CD14-positive monocyte (primary cell): ENCODE results near the gene SRPK2. TPM values are rescaled to one million over a fixed set of nuclear protein-coding genes. Genes with fewer than 3 reads are reported as not detected.
A peak's percentile ranks its signal among the peaks of the same experiment; 100 is the strongest.

Experiments used
- DNase-seq, 3 donors: peaks; one replicate each; pipeline ENCODE4 v3.0.0-alpha.2; 2011 to 2022
- H2AFZ ChIP-seq: 2 replicates; pipeline ENCODE4 v1.6.0; 2012; ENCODE audit warnings: mild to moderate bottlenecking, low read depth, low read length, inconsistent platforms; ENCODE audit not compliant: insufficient read depth, poor library complexity, severe bottlenecking
- H3K27ac ChIP-seq, 2 donors: 1 replicate in 1 of 2; 2 replicates in 1 of 2; pipeline ENCODE4 v1.5.1; 2012 to 2013; ENCODE audit warnings: low read length in 2 of 2, control low read depth in 1 of 2, inconsistent platforms in 1 of 2, low read depth in 1 of 2, mild to moderate bottlenecking in 1 of 2
- H3K27me3 ChIP-seq, 2 donors: one replicate each; pipeline versions ENCODE4 v1.6.0 to v1.6.1; 2011 to 2013; ENCODE audit warnings: low read length in 2 of 2; ENCODE audit not compliant: control insufficient read depth in 2 of 2, insufficient read depth in 2 of 2
- H3K36me3 ChIP-seq, 2 donors: replicated peaks in 1 of 2; 1 replicate in 1 of 2; 2 replicates in 1 of 2; pipeline versions ENCODE4 v1.5.1 to v1.6.1; 2012 to 2013; ENCODE audit warnings: low read length in 2 of 2, control low read depth in 1 of 2, inconsistent platforms in 1 of 2, mild to moderate bottlenecking in 1 of 2; ENCODE audit not compliant: insufficient read depth in 2 of 2, control insufficient read depth in 1 of 2
- H3K4me1 ChIP-seq, 2 donors: 1 replicate in 1 of 2; 2 replicates in 1 of 2; pipeline versions ENCODE4 v1.5.1 to v1.6.1; 2012 to 2013; ENCODE audit warnings: low read length in 2 of 2, control low read depth in 1 of 2, inconsistent platforms in 1 of 2, mild to moderate bottlenecking in 1 of 2, moderate library complexity in 1 of 2; ENCODE audit not compliant: insufficient read depth in 2 of 2, control insufficient read depth in 1 of 2
- H3K4me2 ChIP-seq: replicated peaks from 2 replicates; pipeline ENCODE3; 2012; ENCODE audit warnings: low read length, moderate library complexity, mild to moderate bottlenecking; ENCODE audit not compliant: poor library complexity, severe bottlenecking; ENCODE audit errors: extremely low read depth
- H3K4me3 ChIP-seq, 3 experiments: fragments of 200-600 bp in 1 of 3; sonication (generic) in 1 of 3; replicated peaks in 1 of 3; 1 replicate in 2 of 3; 2 replicates in 1 of 3; pipeline ENCODE4 v1.5.1; 2011 to 2013; ENCODE audit warnings: low read length in 3 of 3, mild to moderate bottlenecking in 3 of 3, control low read depth in 2 of 3, low read depth in 2 of 3, inconsistent platforms in 1 of 3, moderate library complexity in 1 of 3
- H3K79me2 ChIP-seq: 2 replicates; pipeline ENCODE4 v1.6.0; 2012; ENCODE audit warnings: mild to moderate bottlenecking, control low read depth, inconsistent platforms, low read length, moderate library complexity; ENCODE audit not compliant: insufficient read depth
- H3K9ac ChIP-seq: 2 replicates; pipeline ENCODE4 v1.6.0; 2017; ENCODE audit warnings: low read length, mild to moderate bottlenecking; ENCODE audit not compliant: insufficient read depth, poor library complexity, severe bottlenecking
- H3K9me3 ChIP-seq, 2 donors: replicated peaks in 1 of 2; 1 replicate in 1 of 2; 2 replicates in 1 of 2; pipeline versions ENCODE4 v1.5.1 to v1.6.1; 2012 to 2013; ENCODE audit warnings: low read length in 2 of 2, control low read depth in 1 of 2; ENCODE audit not compliant: control insufficient read depth in 1 of 2, insufficient read depth in 1 of 2
- H4K20me1 ChIP-seq: 2 replicates; pipeline ENCODE4 v1.6.0; 2012; ENCODE audit warnings: mild to moderate bottlenecking, low read length, control low read depth, moderate library complexity; ENCODE audit not compliant: insufficient read depth
- H3K27ac Mint-ChIP-seq, 7 donors: one replicate each; pipeline ENCODE4 v1.8.0; 2020; ENCODE audit warnings: mild to moderate bottlenecking in 7 of 7, mixed read lengths in 7 of 7, moderate library complexity in 6 of 7, inconsistent platforms in 2 of 7
- H3K27me3 Mint-ChIP-seq, 3 donors: one replicate each; pipeline ENCODE4 v1.8.0; 2021 to 2022; ENCODE audit warnings: low read depth in 3 of 3, mild to moderate bottlenecking in 3 of 3, mixed read lengths in 3 of 3, moderate library complexity in 3 of 3, inconsistent platforms in 1 of 3
- H3K36me3 Mint-ChIP-seq, 2 donors: one replicate each; pipeline ENCODE4 v1.8.0; 2020; ENCODE audit warnings: mixed read lengths in 2 of 2, inconsistent platforms in 1 of 2, mild to moderate bottlenecking in 1 of 2
- H3K4me1 Mint-ChIP-seq: one replicate; pipeline ENCODE4 v1.8.0; 2020; ENCODE audit warnings: mild to moderate bottlenecking, mixed read lengths
- H3K4me3 Mint-ChIP-seq, 2 donors: one replicate each; pipeline ENCODE4 v1.8.0; 2020; ENCODE audit warnings: mild to moderate bottlenecking in 2 of 2, mixed read lengths in 2 of 2, moderate library complexity in 1 of 2
- H3K9me3 Mint-ChIP-seq, 7 donors: one replicate each; pipeline ENCODE4 v1.8.0; 2020 to 2022; ENCODE audit warnings: mixed read lengths in 7 of 7, mild to moderate bottlenecking in 6 of 7, moderate library complexity in 6 of 7, inconsistent platforms in 2 of 7
- WGBS: methylation state at CpG from one replicate; pipeline ENCODE4 v1.1.5; 2013; ENCODE audit warnings: missing lambda C conversion rate; ENCODE audit not compliant: insufficient coverage; 5-methylcytosine and 5-hydroxymethylcytosine counted together
- intact Hi-C, 2 donors: fragments of 100-400 bp; cut with micrococcal nuclease; formaldehyde crosslinking; loops; one replicate each; pipeline versions ENCODE4 v1.15.0 to v1.15.1; 2023
- polyA plus RNA-seq, 3 donors: library from polyadenylated mRNA; depleted of rRNA in 1 of 3; unstranded in 2 of 3; stranded (reverse) in 1 of 3; fragments of 300-500 nt in 2 of 3; fragments of >200 nt in 1 of 3; fragmentation: Illumina TruSeq in 2 of 3; gene quantifications; 1 replicate in 2 of 3; 2 replicates in 1 of 3; pipeline ENCODE4 v1.2.3, GENCODE V29; 2012 to 2021
- TF ChIP-seq, protein P1 (sequence below): fragments of 200-600 bp; IDR thresholded peaks from one replicate; pipeline ENCODE4 v1.8.0; 2022; ENCODE audit warnings: antibody characterized with exemption, mild to moderate bottlenecking

The SRPK2 gene
- polyA plus RNA-seq, 3 donors = 12.6 to 37.7 (median 30.0) TPM

DNA sequence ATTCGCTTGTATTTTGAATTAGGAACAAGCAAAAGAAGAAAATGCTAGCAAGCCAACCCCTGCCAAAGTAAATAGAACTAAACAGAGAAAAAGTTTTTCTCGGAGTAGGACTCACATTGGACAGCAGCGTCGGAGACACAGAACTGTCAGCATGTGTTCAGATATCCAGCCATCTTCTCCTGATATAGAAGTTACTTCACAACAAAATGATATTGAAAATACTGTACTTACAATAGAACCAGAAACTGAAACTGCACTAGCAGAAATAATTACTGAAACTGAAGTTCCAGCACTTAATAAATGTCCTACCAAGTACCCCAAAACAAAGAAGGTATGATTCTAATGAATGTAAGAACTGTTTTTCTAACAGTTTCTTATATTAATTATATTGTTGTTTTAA lies 286.9 kb downstream of the SRPK2 start:
- WGBS = no CpG with 5 or more reads among the region's 4 CpGs
- Mint-ChIP-seq H3K4me3 (no peak overlapping the region), H3K27ac (no peak overlapping the region), H3K36me3 (peaks cover 61 to 78% of the 10 kb centered on the region in 2 donors), H3K27me3 (no peaks in the 10 kb centered on the region), H3K9me3 (no peaks in the 10 kb centered on the region), H3K4me1 (no peaks in the 10 kb centered on the region)
- H3K4me1 ChIP-seq = no peaks in the 10 kb centered on the region
- H3K4me2 ChIP-seq = no peak overlapping the region
- H4K20me1 ChIP-seq = peaks cover 94% of the 10 kb centered on the region
- TF ChIP-seq, protein P1, sequence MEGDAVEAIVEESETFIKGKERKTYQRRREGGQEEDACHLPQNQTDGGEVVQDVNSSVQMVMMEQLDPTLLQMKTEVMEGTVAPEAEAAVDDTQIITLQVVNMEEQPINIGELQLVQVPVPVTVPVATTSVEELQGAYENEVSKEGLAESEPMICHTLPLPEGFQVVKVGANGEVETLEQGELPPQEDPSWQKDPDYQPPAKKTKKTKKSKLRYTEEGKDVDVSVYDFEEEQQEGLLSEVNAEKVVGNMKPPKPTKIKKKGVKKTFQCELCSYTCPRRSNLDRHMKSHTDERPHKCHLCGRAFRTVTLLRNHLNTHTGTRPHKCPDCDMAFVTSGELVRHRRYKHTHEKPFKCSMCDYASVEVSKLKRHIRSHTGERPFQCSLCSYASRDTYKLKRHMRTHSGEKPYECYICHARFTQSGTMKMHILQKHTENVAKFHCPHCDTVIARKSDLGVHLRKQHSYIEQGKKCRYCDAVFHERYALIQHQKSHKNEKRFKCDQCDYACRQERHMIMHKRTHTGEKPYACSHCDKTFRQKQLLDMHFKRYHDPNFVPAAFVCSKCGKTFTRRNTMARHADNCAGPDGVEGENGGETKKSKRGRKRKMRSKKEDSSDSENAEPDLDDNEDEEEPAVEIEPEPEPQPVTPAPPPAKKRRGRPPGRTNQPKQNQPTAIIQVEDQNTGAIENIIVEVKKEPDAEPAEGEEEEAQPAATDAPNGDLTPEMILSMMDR = no peak
- H3K9ac ChIP-seq = no peak overlapping the region
- no peaks in the 10 kb centered on the region for H3K9me3 ChIP-seq
- DNase-seq = no peak
- no peaks in the 10 kb centered on the region for H3K79me2 ChIP-seq
- H3K36me3 ChIP-seq = peaks cover 84 to 100% of the 10 kb centered on the region in 2 donors
- intact Hi-C loops = no loop called here
- H3K27me3 ChIP-seq = no peaks in the 10 kb centered on the region
- H3K4me3 ChIP-seq = no peak overlapping the region
- no peak overlapping the region for H2AFZ ChIP-seq
- H3K27ac ChIP-seq = no peak overlapping the region

DNA sequence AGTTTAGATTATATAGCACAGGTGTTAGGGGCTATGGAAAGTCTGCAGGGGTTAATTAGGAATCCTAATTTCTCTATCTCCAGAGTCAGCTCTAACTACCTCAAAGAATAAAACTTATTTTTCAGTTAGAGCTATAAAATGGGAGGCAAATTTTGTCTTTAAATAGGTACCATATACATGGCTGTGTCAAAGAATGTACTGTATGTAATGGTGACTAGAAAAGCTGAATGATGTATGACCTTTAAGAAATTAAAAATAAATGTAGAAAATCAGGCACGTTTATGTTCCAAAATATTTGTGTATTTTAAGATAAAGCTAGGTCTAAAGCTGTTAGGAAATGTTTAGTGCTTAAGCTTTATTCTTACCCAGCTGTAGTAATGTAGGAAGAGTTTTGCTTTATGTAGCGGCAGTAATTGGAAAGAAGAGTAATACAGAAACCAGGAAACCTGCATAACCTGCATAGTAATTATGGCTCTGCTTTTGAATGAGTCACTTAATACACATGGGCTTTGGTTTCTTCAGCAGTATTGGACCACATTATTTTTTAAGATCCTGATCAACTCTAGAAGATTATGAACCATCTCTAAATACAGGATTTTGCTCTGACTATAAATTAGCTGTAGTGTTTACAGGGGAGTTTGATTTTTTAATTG lies 289.7 kb downstream of the SRPK2 start:
- DNase-seq = no peak
- Mint-ChIP-seq H3K36me3 (peaks cover 46 to 71% of the 10 kb centered on the region in 2 donors), H3K27me3 (no peaks in the 10 kb centered on the region), H3K9me3 (no peaks in the 10 kb centered on the region), H3K4me3 (no peak overlapping the region), H3K27ac (peak overlapping the region in 1 of 7 donors; percentile 21), H3K4me1 (no peaks in the 10 kb centered on the region)
- no peak overlapping the region for H3K4me3 ChIP-seq
- no CpG with 5 or more reads among the region's 2 CpGs for WGBS
- intact Hi-C loops = no loop called here
- no peak overlapping the region for H2AFZ ChIP-seq
- peaks cover 10% of the 10 kb centered on the region for H3K79me2 ChIP-seq
- H3K4me1 ChIP-seq = no peaks in the 10 kb centered on the region
- TF ChIP-seq, protein P1 = no peak
- no peaks in the 10 kb centered on the region for H3K9me3 ChIP-seq
- H3K4me2 ChIP-seq = no peak overlapping the region
- peaks cover 82 to 99% of the 10 kb centered on the region in 2 donors for H3K36me3 ChIP-seq
- peaks cover 96% of the 10 kb centered on the region for H4K20me1 ChIP-seq
- no peaks in the 10 kb centered on the region for H3K27me3 ChIP-seq
- H3K27ac ChIP-seq = no peak overlapping the region
- no peak overlapping the region for H3K9ac ChIP-seq
